ENCODE results near the gene CACNB1. TPM values are rescaled to one million over a fixed set of nuclear protein-coding genes. Genes with fewer than 3 reads are reported as not detected.
"Not testable (repeated sequence)": the region's sequence is repeated elsewhere in the genome, so short reads cannot be mapped to it uniquely, and the experiment has no call there.

The CACNB1 gene
- total RNA-seq, 1 donor from 2014 or later: 5.1 TPM

- no peak for DNase-seq (ENCODE audit: low spot score)
Observed at GRCh38 chr17:39177256-39177655, 20.2 kb downstream of the CACNB1 start.

- DNase-seq (ENCODE audit: low spot score): no peak
Observed at GRCh38 chr17:39175695-39176093, 21.8 kb downstream of the CACNB1 start.

DNA sequence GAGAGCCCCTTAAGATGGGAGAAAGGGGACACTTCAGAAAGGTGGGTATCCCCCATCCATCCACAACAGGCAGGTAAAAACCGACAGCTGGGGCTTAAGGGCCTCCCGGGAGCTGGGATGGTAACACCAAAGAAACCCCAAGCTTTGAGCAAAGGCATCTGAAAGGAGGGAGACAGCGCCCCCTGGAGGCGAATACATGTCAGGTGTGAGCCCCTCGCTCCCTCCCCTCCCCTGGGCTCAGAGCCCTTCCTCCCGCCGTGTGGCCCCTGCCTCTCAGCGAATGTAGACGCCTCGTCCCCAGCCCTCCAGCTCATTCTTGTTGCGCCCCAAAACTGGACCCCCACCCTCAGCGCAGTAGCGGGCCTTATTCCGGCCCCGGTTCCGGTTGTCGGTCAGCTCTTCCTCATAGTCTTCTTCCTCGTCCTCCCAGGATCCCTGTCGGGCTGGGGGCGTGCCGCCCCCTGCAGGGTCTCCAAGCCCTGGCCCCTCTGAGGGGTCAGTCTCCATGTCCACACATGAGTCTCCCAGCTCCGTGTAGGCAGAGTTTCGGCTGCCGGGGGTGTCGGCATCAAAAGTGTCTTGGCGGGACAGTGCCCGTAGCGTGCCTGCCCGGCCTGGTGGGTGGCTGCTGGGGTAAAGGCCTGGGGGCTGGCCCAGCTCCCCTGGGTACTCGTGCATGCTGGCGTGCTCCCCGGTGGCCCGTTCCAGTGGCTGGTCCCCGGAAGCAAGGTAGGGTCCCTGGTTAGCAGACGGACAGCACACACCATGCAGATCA lies 22.4 kb downstream of the CACNB1 start:
- DNase-seq (ENCODE audit: low spot score): no peak

DNA sequence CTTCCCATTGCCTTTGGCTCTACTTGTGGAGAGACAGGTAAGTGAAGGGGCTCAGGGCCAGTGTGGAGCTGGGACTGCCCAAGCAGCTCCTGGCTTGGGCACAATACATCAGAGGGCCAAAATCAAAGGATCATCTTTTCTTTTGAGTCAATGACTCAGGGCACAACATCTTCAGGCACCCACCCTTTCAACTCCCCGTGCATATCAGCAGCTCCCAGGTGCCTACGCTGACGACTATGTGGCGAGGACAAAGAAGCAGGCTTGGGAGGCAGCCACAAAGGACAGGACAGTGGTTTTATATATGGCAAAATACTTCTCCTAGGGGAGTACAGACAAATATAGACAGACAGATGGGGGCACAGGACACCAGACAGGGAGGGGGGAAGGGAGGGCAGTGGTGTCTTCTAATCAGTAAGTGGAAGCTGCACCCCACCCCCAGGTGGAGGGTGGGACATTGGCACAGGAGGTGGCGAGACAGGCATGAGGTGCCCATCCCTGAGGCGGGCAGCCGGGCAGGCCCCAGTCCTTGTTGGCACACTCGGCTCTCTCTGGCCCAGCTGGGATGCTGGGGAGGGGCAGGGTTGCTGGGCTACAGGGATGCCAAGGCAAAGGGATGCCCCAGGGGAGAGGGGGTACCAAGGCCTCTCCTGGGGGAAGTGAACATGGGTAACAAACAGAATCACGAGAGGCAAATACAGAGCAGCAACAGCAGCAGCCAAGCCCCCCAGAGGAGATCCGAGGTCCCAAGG lies 23.8 kb downstream of the CACNB1 start:
- DNase-seq (ENCODE audit: low spot score): no peak

GRCh38 chr17:39173080-39173479 lies 24.4 kb downstream of the CACNB1 start:
- no peak for DNase-seq (ENCODE audit: low spot score)

- DNase-seq (ENCODE audit: low spot score): no peak
Observed at GRCh38 chr17:39171933-39172332, 25.5 kb downstream of the CACNB1 start.

DNA sequence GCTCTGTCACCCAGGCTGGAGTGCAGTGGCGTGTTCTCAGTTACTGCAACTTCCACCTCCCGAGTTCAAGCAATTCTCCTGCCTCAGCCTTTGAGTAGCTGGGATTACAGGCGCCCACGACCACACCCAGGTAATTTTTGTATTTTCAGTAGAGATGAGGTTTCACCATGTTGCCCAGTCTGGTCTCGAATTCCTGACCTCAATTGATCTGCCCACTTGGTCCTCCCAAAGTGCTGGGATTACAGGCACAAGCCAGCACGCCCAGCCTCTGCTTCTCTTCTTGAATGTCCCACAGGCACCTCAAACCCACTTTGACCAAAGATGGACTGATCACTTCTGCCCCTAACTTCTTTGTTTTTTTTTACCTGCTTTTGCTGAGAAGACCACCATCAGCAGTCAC lies 26.9 kb downstream of the CACNB1 start:
- DNase-seq (ENCODE audit: low spot score): no peak

DNA sequence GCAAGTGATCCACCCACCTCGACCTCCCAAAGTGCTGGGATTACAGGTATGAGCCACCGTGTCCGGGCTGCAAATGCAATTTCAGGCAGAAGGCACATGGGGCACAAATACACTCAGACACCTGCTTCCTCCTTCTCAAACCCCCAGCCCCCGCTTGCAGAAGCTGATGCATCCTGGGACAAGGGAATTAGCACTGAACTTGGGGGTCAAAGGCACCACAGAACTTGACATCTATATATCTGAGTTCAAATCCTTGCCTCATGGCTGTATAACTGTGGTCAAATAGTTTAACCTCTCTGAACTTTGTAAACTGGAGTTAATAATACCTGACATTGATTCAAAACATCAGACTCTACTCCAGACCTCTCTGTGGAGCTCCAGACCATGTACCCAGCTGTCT lies 27.4 kb downstream of the CACNB1 start:
- no peak for DNase-seq (ENCODE audit: low spot score)

- DNase-seq (ENCODE audit: low spot score): no peak
Observed at GRCh38 chr17:39169518-39169917, 28.0 kb downstream of the CACNB1 start.

DNA sequence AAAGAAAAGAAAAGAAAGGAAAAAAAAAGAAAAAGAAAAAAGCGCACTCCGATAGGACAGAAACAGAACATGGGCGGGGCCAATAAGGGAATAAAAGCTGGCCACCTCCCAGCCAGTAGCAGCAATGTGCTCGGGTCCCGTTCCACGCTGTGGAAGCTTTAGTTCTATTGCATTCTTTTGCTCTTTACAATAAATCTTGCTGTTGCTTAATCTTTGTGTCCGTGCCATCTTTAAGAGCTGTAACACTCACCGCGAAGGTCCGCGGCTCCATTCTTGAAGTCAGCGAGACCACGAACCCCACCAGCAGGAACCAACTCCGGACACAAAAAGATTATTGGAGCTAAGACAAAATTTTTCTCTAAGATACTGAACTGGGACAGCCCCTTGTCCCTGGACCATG lies 28.4 kb downstream of the CACNB1 start:
- DNase-seq (ENCODE audit: low spot score): no peak

DNA sequence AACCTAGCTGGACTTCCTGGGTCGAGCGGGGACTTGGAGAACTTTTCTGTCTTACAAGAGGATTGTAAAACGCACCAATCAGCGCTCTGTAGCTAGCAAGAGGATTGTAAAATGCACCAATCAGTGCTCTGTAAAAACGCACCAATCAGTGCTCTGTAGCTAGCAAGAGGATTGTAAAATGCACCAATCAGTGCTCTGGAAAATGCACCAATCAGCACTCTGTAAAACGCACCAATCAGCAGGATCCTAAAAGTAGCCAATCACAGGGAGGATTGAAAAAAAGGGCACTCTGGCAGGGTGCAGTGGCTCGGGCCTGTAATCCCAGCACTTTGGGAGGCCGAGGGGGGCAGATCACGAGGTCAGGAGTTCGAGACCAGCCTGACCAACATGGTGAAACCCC lies 29.0 kb downstream of the CACNB1 start:
- not testable (repeated sequence) for DNase-seq (ENCODE audit: low spot score)

GRCh38 chr17:39167476-39167875 lies 30.0 kb downstream of the CACNB1 start:
- no peak for DNase-seq (ENCODE audit: low spot score)

- DNase-seq (ENCODE audit: low spot score): no peak
Observed at GRCh38 chr17:39166437-39167335, 30.8 kb downstream of the CACNB1 start.

- DNase-seq (ENCODE audit: low spot score): no peak
Observed at GRCh38 chr17:39165841-39166349, 31.6 kb downstream of the CACNB1 start, which contains the start of gene ARL5C. Gene ARL5C (minus strand): TSS chr17:39166161. CDS start chr17:39165760, 401 bp downstream.

GRCh38 chr17:39165178-39165840 lies 32.2 kb downstream of the CACNB1 start:
- no peak for DNase-seq (ENCODE audit: low spot score)

DNA sequence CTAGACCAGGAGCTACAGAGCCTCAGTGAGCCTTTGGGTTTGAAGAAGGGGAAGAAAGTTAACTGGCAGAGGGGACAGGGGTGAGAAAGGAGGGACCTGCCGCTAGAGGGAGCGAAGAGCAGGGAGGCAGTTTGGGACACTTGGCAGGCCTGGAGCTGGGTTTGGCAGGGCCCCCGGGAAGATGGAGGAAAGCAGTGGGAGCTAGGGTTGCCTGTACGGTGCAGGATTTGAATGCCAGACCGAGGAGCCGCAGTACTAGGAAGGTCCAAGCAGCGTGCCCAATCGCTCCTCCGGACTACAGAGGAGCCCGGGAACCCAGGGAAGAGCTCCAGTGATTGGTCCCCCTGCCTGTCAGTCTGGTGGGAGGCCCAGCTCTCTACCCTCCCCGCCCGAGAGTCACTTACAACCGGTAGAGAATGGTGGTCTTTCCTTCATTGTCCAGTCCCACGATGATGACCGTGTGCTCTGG lies 32.8 kb downstream of the CACNB1 start:
- DNase-seq (ENCODE audit: low spot score): no peak

- DNase-seq (ENCODE audit: low spot score): no peak
Observed at GRCh38 chr17:39161962-39162361, 35.5 kb downstream of the CACNB1 start.

GRCh38 chr17:39158623-39159022 lies 38.8 kb downstream of the CACNB1 start:
- no peak for DNase-seq (ENCODE audit: low spot score)

- DNase-seq (ENCODE audit: low spot score): no peak
Observed at GRCh38 chr17:39156491-39156890, 41.0 kb downstream of the CACNB1 start.

DNA sequence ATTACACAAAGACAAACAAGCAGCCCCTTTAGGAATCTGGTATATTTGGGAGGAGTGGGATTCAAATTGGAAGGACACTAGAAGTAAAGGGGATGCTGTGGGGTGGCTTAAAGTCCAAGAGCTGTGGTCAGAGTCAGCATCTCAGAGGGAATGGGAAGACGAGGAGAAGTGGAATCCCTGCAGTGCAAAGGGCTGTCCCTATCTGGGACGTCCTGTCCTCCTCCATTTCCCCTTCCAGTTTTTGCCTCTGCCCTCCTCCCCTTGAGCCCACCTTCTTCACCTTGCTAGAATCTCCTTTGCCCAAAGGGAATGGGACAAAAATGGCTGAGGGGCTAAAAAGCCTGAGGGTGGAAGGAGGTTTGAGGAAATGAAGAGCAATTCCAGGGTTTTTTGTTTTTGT lies 41.8 kb downstream of the CACNB1 start:
- no peak for DNase-seq (ENCODE audit: low spot score)

- DNase-seq (ENCODE audit: low spot score): peak; percentile 99
Observed at GRCh38 chr17:39153599-39154051, 43.8 kb downstream of the CACNB1 start.

Measured in mesenteric fat pad (tissue), 1 donor.